ENCODE results near the gene GTF3C5. TPM values are rescaled to one million over a fixed set of nuclear protein-coding genes. Genes with fewer than 3 reads are reported as not detected.

Gene GTF3C5
- total RNA-seq, 2 donors from 2014 or later, result 89.7 to 94.6 TPM

GRCh38 chr9:133057006-133057405, 26.2 kb downstream of the GTF3C5 start:
- Histone ChIP-seq H3K4me1 (ENCODE audit: control insufficient read depth, insufficient read depth, low read length) (peaks cover 7% of the 10 kb centered on the region), H3K9me3 (ENCODE audit: control insufficient read depth, low read length) (no peaks in the 10 kb centered on the region), H3K9ac (ENCODE audit: extremely low read depth, low read length, poor library complexity, severe bottlenecking) (no peak overlapping the region), H3K27me3 (ENCODE audit: control insufficient read depth, insufficient read depth, low read length, poor library complexity, severe bottlenecking) (no peaks in the 10 kb centered on the region), H3K36me3 (ENCODE audit: control insufficient read depth, insufficient read depth, low read length) (peaks cover 41% of the 10 kb centered on the region), H3K27ac (ENCODE audit: low read depth, low read length) (no peak overlapping the region), H3K4me3 (ENCODE audit: low read length) (no peak overlapping the region)
- no peak overlapping the region for H3K27ac Mint-ChIP-seq
- H3K27me3 Mint-ChIP-seq (ENCODE audit: insufficient read depth), result peaks cover 14% of the 10 kb centered on the region
- no peaks in the 10 kb centered on the region for H3K9me3 Mint-ChIP-seq
- no peak for DNase-seq
- WGBS, 2 experiments (ENCODE audit: insufficient coverage in 1 of 2, insufficient read length in 1 of 2), result 95 to 96% methylated on average over 4 to 8 of the region's 8 CpGs
- H3K36me3 Mint-ChIP-seq (ENCODE audit: low read depth), result peaks cover 54% of the 10 kb centered on the region
- TF ChIP-seq CTCF (conservative IDR thresholded peaks at IDR 0.05), result no peak
- H3K4me1 Mint-ChIP-seq, result peaks cover 19% of the 10 kb centered on the region
- H3K4me3 Mint-ChIP-seq, result no peak overlapping the region

GRCh38 chr9:133057553-133057952, 26.8 kb downstream of the GTF3C5 start:
- Histone ChIP-seq H3K4me1 (ENCODE audit: control insufficient read depth, insufficient read depth, low read length) (peaks cover 7% of the 10 kb centered on the region), H3K9ac (ENCODE audit: extremely low read depth, low read length, poor library complexity, severe bottlenecking) (no peak overlapping the region), H3K36me3 (ENCODE audit: control insufficient read depth, insufficient read depth, low read length) (peaks cover 41% of the 10 kb centered on the region), H3K27ac (ENCODE audit: low read depth, low read length) (no peak overlapping the region), H3K27me3 (ENCODE audit: control insufficient read depth, insufficient read depth, low read length, poor library complexity, severe bottlenecking) (no peaks in the 10 kb centered on the region), H3K4me3 (ENCODE audit: low read length) (no peak overlapping the region), H3K9me3 (ENCODE audit: control insufficient read depth, low read length) (no peaks in the 10 kb centered on the region)
- H3K4me3 Mint-ChIP-seq, result no peak overlapping the region
- DNase-seq, result no peak
- H3K36me3 Mint-ChIP-seq (ENCODE audit: low read depth), result peaks cover 49% of the 10 kb centered on the region
- TF ChIP-seq CTCF (conservative IDR thresholded peaks at IDR 0.05), result no peak
- WGBS, 2 experiments (ENCODE audit: insufficient coverage in 1 of 2, insufficient read length in 1 of 2), result 92 to 93% methylated on average over 5 to 12 of the region's 12 CpGs
- H3K4me1 Mint-ChIP-seq, result peaks cover 20% of the 10 kb centered on the region
- H3K27me3 Mint-ChIP-seq (ENCODE audit: insufficient read depth), result peaks cover 14% of the 10 kb centered on the region
- no peak overlapping the region for H3K27ac Mint-ChIP-seq
- H3K9me3 Mint-ChIP-seq, result no peaks in the 10 kb centered on the region

- no peak for TF ChIP-seq CTCF (conservative IDR thresholded peaks at IDR 0.05)
- H3K9me3 ChIP-seq (ENCODE audit: control insufficient read depth, low read length), result no peaks in the 10 kb centered on the region
- Mint-ChIP-seq H3K4me1 (peaks cover 21% of the 10 kb centered on the region), H3K36me3 (ENCODE audit: low read depth) (peaks cover 47% of the 10 kb centered on the region), H3K27me3 (ENCODE audit: insufficient read depth) (peaks cover 14% of the 10 kb centered on the region), H3K4me3 (no peak overlapping the region), H3K27ac (no peak overlapping the region), H3K9me3 (no peaks in the 10 kb centered on the region)
- DNase-seq, result no peak
- H3K4me3 ChIP-seq (ENCODE audit: low read length), result no peak overlapping the region
- no peaks in the 10 kb centered on the region for H3K27me3 ChIP-seq (ENCODE audit: control insufficient read depth, insufficient read depth, low read length, poor library complexity, severe bottlenecking)
- H3K4me1 ChIP-seq (ENCODE audit: control insufficient read depth, insufficient read depth, low read length), result peaks cover 7% of the 10 kb centered on the region
- peaks cover 39% of the 10 kb centered on the region for H3K36me3 ChIP-seq (ENCODE audit: control insufficient read depth, insufficient read depth, low read length)
- 94 to 97% methylated on average over 7 of the region's 7 CpGs for WGBS, 2 experiments (ENCODE audit: insufficient coverage in 1 of 2, insufficient read length in 1 of 2)
- H3K27ac ChIP-seq (ENCODE audit: low read depth, low read length), result no peak overlapping the region
- no peak overlapping the region for H3K9ac ChIP-seq (ENCODE audit: extremely low read depth, low read length, poor library complexity, severe bottlenecking)
These were observed 27.3 kb downstream of the GTF3C5 start for GRCh38 chr9:133058071-133058470.

Measured in endodermal cell (in vitro differentiated cells).